HuH-7 (cell line): ENCODE results near the gene MTA2.

Source experiments
- DNase-seq: peaks from one replicate; pipeline ENCODE4 v3.0.0; 2011; ENCODE audit warnings: low spot score

MTA2 gene

DNA sequence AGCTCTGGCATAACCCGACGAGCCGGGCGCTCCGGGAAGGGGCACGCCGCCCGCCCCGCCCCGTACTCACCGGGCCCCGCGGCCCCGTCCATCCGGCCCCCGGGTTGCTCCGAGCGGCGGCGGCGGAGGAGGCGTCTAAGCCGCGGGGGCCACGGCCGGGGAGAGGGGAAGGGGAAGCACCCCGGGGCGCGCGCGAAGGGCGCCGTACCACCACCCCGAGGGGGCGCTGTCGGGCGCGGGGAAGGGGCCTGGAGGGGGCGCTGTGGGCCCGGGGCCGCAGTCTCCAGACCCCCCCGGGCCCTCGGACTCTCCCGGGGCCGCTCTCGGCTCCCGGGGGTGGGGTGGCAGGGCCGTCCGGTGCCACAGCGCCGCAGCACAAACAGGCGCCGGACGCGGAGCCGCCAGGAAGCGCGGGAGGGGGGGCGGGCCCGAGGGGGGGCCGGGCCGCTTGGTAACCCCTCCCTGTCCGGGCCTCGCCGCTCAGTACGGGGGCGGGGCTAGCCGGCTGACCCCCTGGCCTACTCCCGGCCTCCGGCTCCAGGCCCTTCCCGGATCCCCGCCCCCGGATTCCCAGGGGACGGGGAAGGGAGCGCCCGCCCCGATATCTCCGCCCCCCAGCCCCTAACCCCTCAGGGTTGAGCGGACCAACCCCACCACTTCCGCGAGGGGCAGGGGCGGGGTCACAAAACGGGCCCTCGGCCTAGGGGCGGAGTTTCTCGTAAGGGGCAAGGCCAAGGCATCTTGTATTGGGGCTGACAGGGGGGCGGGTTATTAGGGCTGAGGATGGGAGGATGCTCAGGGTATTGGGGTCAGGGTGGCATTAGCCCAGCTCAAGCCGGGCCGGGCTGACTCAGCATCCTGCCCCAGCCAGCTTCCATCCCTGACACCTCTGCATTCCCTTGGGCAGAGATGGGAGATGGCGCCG, 11.0 kb upstream of the MTA2 start, which contains the start of the genes EML3 and ROM1:
Gene EML3 (minus strand): TSS at position 410 of the 925 bp plus-strand sequence. CDS start 318 bp downstream, at position 92.
Gene ROM1 (plus strand): TSS at position 892 of the 925 bp plus-strand sequence. CDS start 25 bp downstream, at position 917.
- peak; percentile 92 for DNase-seq

DNA sequence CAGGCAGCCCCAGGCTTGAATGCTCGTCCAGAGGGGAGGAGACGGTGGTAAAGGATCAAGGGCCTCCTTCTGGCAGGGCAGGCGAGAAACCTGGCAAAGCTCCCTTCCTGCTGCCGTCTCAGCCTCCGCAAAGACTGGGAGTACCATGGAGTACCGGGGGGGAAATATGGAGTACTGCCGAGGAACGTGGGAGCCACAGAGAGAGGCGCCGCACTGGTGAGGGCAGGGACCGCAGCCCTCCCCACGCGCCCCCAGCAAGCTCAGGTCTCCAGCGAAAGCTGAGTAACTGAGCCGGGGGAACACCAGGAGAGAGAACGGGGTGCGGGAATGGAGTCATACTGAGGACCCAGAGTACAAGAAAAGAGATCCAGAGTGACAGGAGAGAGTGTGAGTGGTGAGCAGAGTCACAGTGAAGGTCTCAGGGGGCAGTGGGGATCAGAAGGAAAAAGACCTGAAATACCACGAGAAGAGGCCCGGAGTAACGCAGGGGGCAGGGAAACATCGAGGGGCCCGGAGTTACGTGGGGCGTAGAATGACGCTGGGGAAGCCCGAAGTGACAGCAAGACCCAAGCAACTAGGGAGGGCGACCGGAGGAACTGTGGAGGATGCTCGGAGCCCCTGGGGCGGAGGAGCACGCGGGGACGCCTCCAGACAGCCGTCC, 10.2 kb upstream of the MTA2 start:
- peak; percentile 47 for DNase-seq

DNA sequence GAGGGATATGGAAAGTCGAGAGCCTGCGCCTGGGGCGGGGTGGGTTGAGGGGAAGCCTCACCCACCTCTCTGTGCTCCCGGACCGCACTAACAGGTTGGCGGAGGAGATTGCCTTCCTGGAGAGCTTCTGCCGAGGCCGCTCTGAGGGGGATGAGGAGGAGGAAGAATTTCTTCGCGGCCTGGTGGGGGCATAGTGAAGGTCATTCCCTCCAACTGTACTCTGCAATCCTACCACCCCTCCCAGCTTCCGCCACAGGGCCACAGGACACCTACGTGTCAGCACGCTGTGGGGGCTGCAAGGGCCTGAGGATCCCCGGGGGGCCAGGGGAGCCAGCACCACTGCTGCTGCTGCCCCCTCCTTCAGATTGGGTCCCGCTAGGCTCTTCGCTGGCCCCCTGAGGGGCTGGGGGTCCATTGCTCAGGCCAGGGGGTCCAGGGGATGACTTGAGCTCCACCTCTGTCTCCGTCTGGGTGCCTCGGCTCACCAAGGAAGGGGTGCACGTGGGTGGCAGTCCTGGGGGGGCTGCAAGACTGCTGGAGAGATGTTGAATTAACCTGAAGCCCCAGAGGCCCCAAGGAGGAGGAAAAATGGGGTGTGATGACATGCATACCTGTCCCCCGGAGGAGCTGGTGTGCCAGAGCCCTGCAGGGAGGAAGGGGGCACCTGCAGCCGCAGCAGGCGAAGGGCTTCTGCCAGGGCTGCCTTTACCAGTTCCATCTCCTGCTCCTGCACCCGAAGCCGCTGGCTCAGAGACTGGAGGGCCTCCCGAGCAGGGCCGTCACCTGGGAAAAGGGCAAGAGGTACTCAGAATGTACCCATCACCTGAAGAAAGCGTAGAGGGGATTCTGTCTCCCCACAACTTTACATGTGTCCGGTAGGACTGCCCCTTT, 9.4 kb upstream of the MTA2 start:
- no peak for DNase-seq

DNA sequence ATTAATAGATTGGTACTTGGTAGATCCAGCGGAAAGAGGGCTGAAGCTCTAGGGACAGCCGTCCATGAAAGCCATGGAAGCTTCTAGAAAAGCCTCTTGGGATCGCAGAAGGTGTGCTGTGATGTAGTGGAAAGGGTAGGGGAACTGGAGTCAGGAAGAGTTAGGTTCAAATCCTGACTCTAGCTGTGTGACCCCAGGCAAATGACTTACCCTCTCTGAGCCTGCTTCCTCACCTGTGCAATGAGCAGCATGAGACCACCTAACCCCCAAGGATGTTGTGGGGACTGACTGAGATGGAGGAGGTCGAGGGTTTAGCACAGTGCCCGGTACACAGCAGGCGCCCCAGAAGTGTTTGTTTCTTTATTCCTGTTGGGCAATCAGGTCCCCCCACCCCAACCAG, 8.7 kb upstream of the MTA2 start:
- DNase-seq = no peak

DNA sequence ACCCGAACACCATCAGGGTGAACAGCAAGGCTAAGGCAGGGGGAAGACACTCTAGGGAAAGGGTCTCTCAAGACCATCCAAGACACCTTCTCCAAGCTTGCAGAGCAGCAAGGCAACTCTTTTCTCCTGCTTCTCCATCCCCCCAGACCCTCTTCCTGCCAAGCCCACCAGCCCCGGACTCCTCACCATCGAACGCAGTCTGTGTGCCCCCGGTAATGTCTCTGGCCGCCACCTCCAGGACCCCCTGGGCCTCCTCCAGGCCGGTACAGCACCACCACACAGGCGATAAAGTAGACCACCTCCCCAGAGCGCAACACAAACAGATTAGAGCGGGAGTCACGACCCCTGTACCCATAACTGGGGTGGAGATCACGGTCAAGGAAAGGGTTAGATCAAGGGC, 7.1 kb upstream of the MTA2 start:
- no peak for DNase-seq

DNA sequence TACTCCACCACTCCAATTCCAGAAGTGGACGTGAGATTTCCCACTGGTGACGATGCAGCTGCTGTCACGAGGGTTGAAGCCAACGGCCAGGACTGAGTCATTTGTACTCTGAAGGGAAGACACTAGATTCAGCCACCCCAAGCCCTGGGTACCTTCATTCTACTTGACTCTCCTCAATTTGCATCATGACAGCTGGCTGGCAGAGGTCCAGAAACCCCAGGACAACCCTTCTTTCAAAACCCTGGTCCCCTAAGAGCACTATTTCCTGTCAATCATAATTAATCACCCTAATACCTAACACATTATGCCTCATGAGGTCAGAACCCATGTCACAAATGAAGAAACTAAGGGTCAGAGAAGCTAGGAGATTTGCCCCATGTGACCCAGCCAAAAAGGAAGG, 6.0 kb upstream of the MTA2 start:
- DNase-seq = no peak

DNA sequence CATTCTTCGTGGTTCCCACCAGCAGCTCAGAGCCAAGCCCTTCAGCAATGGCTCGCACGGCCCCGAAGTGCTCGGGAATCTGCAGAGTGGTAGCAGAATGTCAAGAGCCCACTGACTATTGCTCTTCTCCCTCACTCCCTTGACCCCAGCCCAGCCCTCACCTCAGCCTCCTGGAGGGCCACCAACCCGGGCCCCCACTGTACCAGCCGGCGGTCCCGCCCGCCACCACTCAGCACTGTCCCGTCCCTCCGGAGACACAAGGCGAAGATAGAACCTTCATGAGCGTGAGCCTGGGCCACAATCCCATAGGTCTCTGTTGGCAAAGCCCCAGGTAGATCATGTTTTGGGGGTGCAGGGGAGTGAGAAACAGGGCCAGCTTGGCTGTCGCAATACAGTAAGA, 4.2 kb upstream of the MTA2 start:
- DNase-seq = no peak

DNA sequence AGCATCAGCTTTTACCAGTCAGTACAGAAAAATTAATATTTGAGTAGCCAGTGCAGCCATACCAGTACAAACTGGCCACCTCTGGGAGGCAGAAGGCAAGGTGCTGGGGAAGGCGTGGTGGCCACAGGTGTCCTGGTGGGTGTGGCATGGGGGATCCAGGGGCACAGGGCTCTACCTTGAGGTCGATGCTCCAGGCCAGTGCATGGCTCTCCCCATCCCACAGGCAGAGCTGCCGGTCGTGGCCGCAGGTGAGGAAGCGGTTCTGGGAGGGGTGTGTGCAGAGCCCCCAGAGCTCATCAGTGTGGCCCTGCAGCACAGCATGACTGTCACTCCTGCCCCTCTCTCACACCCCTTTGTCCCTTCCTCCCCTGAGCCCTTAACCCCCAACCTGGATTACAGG, 3.8 kb upstream of the MTA2 start:
- no peak for DNase-seq

DNA sequence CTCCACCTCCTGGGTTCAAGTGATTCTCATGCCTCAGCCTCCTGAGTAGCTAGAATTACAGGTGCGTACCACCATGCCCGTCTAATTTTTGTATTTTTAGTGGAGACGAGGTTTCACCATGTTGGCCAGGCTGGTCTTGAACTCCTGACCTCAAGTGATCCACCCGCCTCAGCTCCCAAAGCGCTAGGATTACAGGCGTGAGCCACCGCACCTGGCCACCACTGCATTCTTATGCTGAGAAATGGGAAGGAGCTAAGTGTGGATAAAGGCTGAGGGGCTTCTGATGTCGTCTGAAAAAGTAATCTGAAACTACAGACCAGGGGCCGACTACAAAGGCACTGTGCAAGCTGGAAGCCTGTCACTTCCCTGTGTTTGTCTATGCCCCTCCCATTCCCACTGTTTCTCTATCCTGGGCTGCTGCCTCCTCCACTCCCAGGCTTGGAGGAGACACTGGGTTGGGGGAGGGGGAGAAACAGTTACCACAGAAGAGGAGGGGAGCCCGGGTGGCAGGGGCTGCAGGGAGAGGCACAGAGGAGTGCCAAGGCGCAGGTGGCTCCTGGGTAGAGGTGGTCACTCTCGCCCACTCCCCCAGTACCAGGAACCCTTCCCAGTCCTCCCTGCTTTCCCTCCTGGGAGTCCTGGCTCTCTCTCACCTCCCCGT, 2.9 kb upstream of the MTA2 start:
- peak; percentile 46 for DNase-seq

DNA sequence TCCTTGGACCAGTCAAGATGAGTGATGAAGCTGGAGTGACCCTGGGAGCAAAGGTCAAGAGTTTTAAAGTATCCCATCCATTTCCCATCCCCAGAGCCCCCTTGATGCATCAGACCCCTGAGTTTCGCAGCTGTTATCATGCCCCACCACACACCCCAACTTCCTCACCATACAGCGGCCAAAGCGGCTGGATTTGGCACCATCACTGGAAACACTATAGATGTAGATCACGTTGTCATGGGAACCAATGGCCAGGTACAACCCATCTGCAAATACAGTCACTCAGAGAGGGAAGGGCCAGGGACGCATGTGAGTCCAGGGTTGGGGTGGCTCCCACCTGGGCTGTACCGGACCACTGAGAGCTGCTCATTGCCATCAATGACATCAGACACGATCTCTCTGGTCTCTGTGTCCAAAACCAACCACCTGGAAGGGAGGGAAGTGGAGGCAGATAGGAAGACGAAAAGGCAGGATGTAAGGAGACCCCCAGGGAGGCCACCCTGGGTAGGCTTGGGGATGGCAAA, 2.2 kb upstream of the MTA2 start:
- DNase-seq = no peak

DNA sequence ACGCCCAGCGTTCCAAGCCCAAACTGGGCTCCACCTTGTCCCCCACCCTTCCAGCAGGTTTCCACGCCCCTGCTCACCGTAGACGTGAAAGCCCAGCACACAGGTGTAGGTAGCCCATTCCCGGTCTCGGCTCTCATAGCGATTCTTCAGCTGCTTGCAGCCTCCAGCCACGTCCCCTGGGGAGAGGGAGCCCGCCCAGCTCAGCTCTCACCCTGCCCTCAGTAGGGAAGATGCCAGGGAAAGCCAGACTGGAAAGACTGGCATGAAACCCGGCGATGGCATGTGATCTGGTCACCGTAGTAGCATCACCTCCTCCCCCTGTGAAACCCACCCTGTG, 1.4 kb upstream of the MTA2 start:
- no peak for DNase-seq

DNA sequence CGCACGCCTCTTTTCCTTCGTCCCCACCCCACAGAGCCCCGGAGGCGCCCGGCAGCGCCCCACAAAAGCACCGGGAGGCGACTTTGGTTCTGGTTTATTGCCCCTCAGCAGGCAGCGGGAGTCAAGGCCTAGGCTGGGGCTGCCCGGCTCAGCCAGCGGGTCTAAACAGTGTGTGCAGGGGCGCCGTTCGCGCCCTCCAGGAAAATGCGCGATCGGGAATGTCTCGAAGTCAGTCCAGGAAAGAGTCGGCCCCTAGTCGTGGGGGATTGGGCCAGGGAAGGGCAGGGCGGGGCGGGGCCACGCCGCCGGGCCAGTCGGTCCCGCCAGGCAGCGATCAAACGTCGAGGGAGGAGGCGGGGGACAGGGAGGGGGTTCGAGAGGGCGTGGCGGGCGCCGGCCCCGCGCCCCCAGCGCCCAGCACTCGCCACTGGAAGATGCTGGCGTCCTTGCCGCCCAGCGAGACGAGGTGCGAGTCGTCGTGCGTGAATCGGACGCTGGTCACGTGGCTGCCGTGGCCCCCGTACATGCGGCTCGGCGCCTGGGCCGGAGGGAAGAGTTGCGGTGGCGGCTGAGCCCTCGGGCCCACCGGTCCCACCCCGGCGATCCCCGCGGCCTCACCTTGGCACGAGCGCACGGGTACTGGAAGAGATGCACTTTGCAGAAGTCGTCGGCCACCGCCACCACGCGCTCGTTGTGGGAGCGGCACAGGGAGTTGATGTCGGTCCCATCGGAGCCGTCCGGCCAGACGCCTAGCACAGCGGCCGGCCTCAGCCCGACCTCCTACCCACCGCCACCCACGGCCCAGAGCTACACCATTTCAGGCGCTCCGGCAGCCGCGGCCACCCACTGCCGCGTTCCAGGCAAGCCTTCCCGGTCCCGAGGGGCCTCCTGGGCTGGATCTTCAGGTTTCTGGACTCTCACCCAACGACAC, 741 bp upstream of the MTA2 start:
- DNase-seq = peak; percentile 85

DNA sequence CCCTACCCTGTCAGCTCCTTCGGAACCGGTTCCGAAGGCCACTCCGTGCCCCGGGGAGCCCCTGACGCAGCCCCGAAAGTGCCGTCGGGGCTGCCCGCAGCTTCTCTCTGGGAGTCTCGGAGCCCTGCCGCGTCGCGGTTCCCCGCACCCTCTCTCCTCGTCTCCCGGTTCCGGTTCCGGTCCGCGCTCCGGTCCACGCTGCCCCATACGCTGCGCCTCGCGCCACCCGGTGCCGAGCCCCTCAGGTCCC, 618 bp downstream of the MTA2 start:
- DNase-seq = no peak

DNA sequence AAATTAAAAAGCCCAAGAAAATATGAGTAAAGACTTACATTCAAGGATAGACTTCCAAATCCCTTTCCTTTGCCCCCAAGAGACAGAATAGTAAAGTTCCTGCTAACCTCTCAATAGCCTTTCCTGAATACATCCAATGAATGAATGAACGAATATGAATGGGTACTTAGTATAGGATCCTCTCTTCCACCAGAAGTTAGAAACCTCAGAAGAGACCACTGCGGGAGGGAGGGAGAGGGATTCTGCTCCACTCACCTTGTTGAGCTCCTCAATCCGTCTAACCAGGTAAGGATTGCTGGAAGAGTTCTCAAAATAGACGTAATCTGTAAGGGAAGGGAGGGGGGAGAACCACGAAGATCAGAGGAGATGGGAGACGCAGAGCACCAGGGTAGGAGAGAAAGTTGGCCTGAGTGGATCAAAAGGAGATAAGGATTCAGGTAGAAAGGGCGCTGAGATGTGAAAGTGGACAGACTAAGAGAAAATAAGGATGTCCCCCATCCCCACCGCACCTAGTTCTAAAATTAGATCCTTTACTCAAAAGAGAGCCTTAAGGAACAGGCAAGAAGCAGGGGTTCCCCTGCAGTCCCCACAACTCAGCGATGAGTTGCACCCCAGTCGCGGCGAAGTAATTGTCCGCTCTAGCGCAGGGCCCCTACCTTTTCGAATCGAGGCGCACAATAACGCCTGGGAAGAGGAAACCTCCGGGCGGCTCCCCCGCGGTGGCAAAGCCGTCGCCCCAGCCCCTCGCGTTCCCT, 1.1 kb downstream of the MTA2 start:
- DNase-seq = no peak

DNA sequence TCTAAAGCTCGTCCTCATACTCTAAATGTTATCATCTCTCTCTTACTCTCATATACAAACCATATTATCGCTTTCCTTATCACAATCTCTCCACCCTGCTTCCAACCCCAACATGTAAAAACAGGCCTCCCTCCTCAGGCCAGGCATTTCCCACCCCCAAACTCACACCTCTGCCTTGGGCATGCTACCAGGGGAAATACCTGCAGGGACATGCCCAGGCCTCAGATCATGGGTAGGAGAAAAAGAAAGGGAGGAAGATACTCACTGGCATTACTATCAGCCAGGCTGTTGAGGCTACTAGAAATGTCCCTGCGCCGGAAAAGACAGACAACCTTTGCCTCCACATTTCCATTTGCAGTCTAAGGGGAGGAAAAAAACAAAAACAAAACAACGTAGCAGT, 1.8 kb downstream of the MTA2 start:
- DNase-seq = no peak

DNA sequence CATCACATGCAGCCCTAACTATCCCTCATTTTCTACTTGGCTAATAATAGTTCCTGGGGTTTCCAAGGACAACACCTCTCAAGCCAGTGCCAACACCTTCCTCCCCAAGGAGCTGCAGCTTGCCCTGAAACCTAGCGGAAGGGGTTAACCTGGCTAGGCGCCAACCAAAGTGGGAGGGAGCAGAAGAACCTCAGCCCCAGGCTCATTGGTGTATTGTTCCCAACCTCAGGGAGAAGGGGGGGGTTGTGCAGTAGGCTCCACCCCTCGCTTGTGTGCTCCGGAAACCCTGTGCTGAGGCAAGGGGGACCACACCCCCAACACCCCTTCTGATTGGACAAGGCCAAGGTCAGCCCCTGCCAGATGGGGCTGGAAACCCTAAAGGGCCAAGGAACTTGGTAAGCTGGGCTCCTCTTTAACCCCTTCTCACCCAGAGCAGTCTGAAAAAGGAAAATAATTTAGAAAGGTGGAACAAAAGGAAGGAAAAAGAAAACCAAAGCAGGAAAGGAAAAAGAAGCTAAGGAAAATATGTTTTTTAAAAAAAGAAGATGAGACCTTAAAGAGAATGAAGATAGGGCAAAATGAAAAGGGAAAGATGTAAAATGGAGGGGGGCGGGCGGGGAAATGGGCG, 2.5 kb downstream of the MTA2 start:
- peak; percentile 85 for DNase-seq

DNA sequence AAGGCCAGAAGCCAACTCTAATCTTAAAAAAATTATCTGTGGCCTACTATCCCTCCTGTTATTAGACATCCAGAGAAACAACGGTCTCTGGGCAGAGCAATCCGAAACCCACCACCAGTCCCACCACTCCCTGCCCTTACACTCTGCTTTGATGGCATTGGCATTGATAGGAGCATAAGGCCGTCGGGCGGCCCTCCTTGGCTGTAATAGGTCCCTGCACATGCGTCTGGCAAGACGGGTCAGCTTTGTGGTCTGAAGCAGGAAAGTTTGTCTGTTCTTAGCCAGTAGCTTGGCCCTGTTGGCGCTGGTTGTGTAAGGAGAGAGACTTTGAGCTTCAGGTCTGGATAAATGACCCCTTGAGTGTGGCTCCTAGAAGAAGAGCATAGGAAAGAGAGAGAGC, 6.5 kb downstream of the MTA2 start:
- DNase-seq = no peak

DNA sequence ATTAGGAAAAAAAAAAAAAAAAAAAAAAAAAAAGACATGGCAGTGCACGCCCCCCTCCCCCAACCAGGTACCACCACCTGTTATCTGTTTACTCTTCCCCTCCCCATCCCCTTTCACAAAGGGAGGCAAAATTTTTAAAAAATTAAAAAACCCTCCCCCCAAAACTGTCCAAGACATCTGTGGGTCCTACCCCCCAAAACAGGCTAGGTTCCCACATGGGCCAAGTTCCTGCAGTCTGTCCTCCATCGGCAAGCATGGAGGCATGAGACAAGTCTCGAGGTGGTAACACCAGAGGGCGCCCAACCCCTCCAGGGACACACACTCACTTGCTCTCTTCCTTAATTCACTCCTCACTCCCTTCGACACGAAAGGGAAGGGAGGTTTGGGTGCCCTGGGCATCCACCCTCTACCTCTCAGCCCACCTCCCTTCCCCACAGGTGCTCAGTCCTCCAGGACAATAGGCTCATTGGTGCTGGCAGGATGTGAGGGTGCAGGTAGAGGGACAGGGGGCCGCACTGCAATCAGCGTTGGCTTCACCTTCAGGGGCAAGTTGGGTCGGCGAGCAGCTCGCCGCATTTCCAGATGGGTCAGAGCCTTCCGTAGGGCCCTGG, 8.1 kb downstream of the MTA2 start:
- no peak for DNase-seq

DNA sequence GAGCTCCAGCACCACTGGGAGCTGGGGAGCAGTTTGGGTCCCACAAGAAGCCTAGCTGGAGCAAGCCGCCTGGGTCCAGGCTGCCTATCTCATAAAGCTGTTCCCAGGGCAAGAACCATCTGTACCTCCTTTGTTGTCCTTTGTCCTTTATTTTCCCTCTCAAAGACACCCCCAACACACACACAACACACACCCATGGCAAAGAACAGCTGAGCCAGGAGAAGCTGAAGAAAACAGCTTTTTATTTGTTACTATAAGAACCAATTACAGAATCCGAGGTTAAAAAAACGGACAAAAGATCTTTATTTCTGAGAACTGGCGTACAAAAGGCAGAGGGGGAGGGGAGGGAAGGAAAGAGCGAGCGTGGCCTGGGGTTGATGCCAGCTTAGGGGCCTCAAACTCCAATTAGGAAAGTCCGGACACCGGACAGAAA, 8.7 kb downstream of the MTA2 start:
- no peak for DNase-seq
